ENCODE data around the gene SRP72. TPM values are rescaled to one million over a fixed set of nuclear protein-coding genes. Genes with fewer than 3 reads are reported as not detected.
A peak's percentile ranks its signal among the peaks of the same experiment; 100 is the strongest.
"Not testable (repeated sequence)": the region's sequence is repeated elsewhere in the genome, so short reads cannot be mapped to it uniquely, and the experiment has no call there.

The SRP72 gene
- total RNA-seq, 4 donors from 2014 or later = 36.4 to 78.8 (median 60.1) TPM

DNA sequence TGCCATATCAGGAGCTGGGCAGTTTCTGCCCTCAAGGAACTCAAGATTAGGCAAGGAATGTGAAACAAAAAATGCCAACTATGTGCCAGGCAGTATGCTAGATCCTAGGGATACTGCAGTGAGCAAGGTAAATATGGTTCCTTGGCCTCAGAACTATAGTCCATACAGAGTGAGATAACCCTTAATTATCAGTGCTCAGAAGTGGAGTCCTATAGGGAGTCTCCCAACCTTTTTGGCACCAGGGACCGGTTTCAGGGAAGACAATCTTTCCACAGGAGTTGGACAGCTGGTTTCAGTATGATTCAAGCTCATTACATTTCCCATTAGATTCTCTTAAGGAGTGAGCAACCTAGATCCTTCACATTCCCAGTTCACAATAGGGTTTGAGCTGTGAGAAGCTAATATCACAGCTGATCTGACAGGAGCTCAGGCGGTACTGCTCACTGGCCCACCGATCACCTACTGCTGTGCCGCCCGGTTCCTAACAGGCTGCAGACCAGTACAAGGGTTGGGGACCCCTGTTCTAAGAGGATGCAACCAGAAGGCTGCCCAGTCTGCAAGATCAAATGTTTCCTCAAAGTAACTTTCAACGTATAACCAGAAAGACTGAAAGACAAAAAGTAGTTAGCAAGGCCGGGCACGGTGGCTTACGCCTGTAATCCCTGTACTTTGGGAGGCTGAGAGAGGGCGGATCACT is 1.7 kb upstream of the SRP72 start:
- DNase-seq = no peak
- WGBS, 2 donors = 65 to 76% methylated on average over 6 to 9 of the region's 10 CpGs
- H3K27me3 ChIP-seq = no peaks in the 10 kb centered on the region
- H3K4me1 ChIP-seq = peaks cover 14 to 41% (median 22%) of the 10 kb centered on the region in 3 donors
- peaks cover 0 to 34% (median 6%) of the 10 kb centered on the region in 3 donors for H3K36me3 ChIP-seq
- H3K9me3 ChIP-seq = no peaks in the 10 kb centered on the region
- intact Hi-C loops (cut with DNase I) = no loop called here
- peak overlapping the region in 2 of 4 donors; percentile 77 to 92 for H3K4me3 ChIP-seq
- no peak for TF ChIP-seq POLR2A (IDR thresholded peaks at IDR 0.05)
- TF ChIP-seq, protein P1, sequence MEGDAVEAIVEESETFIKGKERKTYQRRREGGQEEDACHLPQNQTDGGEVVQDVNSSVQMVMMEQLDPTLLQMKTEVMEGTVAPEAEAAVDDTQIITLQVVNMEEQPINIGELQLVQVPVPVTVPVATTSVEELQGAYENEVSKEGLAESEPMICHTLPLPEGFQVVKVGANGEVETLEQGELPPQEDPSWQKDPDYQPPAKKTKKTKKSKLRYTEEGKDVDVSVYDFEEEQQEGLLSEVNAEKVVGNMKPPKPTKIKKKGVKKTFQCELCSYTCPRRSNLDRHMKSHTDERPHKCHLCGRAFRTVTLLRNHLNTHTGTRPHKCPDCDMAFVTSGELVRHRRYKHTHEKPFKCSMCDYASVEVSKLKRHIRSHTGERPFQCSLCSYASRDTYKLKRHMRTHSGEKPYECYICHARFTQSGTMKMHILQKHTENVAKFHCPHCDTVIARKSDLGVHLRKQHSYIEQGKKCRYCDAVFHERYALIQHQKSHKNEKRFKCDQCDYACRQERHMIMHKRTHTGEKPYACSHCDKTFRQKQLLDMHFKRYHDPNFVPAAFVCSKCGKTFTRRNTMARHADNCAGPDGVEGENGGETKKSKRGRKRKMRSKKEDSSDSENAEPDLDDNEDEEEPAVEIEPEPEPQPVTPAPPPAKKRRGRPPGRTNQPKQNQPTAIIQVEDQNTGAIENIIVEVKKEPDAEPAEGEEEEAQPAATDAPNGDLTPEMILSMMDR (IDR thresholded peaks at IDR 0.05) = no peak
- H3K27ac ChIP-seq = no peak overlapping the region

DNA sequence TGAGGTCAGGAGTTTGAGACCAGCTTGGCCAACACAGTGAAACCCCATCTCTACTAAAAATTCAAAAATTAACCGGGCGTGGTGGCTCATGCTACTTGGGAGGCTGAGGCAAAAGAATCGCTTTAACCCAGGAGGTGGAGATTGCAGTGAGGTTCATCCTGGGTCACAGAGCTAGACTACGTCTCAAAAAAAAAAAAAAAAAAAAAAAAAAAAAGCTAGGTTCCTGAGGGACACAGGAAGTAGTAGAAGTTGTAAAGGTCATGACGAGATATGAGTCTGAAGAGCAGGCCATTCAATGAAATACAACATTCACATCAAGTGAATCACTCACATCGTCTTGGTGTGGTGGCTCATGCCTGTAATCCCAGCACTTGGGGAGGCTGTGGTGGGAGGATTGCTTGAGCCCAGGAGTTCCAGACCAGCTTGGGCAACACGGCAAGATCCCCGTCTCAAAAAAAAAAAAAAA is 1.1 kb upstream of the SRP72 start:
- WGBS, 2 donors = 14 to 27% methylated on average over 7 to 8 of the region's 8 CpGs
- H3K27me3 ChIP-seq; intact Hi-C loops (cut with DNase I); DNase-seq; H3K9me3 ChIP-seq: not testable (repeated sequence)
- H3K4me1 ChIP-seq = peaks cover 14 to 41% (median 22%) of the 10 kb centered on the region in 3 donors
- peak overlapping the region; percentile 77 to 99 (median 94) for H3K4me3 ChIP-seq
- H3K27ac ChIP-seq = peak overlapping the region in 3 of 4 donors; percentile 92 to 96 (median 93)
- peaks cover 0 to 34% (median 5%) of the 10 kb centered on the region in 3 donors for H3K36me3 ChIP-seq

DNA sequence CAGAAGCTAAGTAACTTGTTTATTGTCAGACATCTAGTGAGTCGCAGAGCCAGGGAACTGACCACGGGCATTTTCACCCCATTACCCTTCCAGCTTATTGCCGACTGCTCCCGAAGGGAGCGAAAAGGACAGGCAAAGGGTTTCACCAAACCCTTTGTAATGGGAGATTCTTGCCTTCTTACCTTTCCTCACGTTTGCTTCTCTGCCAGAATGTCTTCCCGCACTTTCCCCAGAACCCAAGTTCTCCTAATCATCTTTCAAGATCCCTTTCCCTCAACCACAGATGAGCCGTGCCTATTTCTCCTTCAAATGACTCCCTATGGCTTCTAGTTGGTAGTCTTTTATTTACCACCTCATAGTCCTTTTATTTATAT is 520 bp upstream of the SRP72 start:
- Histone ChIP-seq H3K4me1 (peaks cover 14 to 41% (median 22%) of the 10 kb centered on the region in 3 donors), H3K27ac (peak overlapping the region; percentile 92 to 96 (median 92)), H3K4me3 (peak overlapping the region; percentile 77 to 99 (median 94)), H3K9me3 (no peaks in the 10 kb centered on the region), H3K27me3 (no peaks in the 10 kb centered on the region), H3K36me3 (peaks cover 0 to 34% (median 10%) of the 10 kb centered on the region in 3 donors)
- TF ChIP-seq, protein P1 (IDR thresholded peaks at IDR 0.05) = no peak
- no peak for TF ChIP-seq POLR2A (IDR thresholded peaks at IDR 0.05)
- intact Hi-C loops (cut with DNase I) = no loop called here
- 0 to 1% methylated on average over 8 of the region's 8 CpGs for WGBS, 2 donors
- DNase-seq = no peak

DNA sequence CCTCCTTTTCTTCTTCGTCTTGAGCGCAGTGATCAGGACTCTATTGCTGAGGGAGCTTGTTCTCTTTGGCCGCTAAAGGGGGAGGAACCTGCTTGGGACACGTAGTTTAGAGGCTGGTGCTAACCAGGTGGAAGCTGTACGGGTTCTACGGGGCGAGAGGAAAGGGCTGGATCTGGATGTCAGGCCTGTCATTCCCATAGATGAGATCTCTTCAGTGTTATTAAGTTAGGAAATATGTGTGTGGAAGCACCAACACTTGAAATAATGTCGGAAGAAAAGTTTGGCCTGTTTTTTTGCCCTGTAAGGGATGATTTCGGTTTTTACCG is 643 bp downstream of the SRP72 start:
- Histone ChIP-seq H3K36me3 (peaks cover 0 to 34% (median 15%) of the 10 kb centered on the region in 3 donors), H3K4me1 (peaks cover 14 to 41% (median 22%) of the 10 kb centered on the region in 3 donors), H3K9me3 (no peaks in the 10 kb centered on the region), H3K27me3 (no peaks in the 10 kb centered on the region), H3K27ac (peak overlapping the region; percentile 92 to 96 (median 92)), H3K4me3 (peak overlapping the region; percentile 77 to 99 (median 94))
- no peak for DNase-seq
- WGBS, 2 donors = 1% methylated on average over 8 to 10 of the region's 10 CpGs
- TF ChIP-seq, protein P1 (IDR thresholded peaks at IDR 0.05) = no peak
- TF ChIP-seq POLR2A (IDR thresholded peaks at IDR 0.05) = no peak
- intact Hi-C loops (cut with DNase I) = no loop called here

DNA sequence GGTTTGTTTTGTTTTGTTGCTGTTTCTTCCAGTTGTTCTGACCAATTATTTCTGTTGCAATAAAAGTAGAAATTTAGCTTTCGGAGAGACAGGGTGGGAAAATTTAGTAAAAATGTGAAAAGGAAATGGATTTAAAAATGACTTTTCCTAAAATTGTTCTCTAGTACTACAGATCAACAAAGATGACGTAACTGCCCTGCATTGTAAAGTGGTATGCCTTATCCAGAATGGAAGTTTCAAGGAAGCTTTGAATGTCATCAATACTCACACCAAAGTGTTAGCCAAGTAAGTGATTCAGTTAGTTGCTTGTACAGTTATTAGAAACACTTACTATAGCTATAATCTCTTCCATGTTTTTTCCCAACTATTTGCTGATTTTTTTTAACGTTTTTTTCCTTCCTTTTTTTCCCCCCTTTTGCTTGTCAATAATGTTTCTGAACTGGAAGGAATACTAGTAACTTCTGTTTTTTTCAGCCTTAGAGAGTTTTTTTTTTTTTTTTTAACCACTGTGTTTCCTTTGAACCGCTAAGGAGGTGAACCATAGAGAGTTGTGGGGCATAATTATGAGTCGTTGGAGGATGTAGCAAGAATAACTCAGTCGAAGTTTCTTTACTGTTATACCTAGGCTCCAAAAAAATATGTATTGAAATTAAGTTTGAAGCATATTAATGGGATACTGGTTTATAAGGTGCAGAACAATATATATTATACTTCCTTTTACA is 2.2 kb downstream of the SRP72 start:
- H3K4me3 ChIP-seq = no peak overlapping the region
- H3K4me1 ChIP-seq = peaks cover 14 to 37% (median 22%) of the 10 kb centered on the region in 3 donors
- H3K36me3 ChIP-seq = peaks cover 0 to 47% (median 30%) of the 10 kb centered on the region in 3 donors
- WGBS, 2 donors = 48 to 49% methylated on average over 6 of the region's 6 CpGs
- intact Hi-C loops (cut with DNase I) = no loop called here
- no peak for DNase-seq
- H3K9me3 ChIP-seq = no peaks in the 10 kb centered on the region
- H3K27me3 ChIP-seq = no peaks in the 10 kb centered on the region
- no peak overlapping the region for H3K27ac ChIP-seq
- no peak for TF ChIP-seq POLR2A (IDR thresholded peaks at IDR 0.05)
- TF ChIP-seq, protein P1 (IDR thresholded peaks at IDR 0.05) = no peak

Data from esophagus squamous epithelium (tissue), 5 donors.